Dedifferentiated amniotic fluid mesenchymal stem cell (primary cell): ENCODE measurements around the gene TIMMDC1.

Source experiments
- DNase-seq: peaks from one replicate; pipeline ENCODE4 v3.0.0-alpha.2; 2016; ENCODE audit errors: extremely low spot score

The TIMMDC1 gene

DNA sequence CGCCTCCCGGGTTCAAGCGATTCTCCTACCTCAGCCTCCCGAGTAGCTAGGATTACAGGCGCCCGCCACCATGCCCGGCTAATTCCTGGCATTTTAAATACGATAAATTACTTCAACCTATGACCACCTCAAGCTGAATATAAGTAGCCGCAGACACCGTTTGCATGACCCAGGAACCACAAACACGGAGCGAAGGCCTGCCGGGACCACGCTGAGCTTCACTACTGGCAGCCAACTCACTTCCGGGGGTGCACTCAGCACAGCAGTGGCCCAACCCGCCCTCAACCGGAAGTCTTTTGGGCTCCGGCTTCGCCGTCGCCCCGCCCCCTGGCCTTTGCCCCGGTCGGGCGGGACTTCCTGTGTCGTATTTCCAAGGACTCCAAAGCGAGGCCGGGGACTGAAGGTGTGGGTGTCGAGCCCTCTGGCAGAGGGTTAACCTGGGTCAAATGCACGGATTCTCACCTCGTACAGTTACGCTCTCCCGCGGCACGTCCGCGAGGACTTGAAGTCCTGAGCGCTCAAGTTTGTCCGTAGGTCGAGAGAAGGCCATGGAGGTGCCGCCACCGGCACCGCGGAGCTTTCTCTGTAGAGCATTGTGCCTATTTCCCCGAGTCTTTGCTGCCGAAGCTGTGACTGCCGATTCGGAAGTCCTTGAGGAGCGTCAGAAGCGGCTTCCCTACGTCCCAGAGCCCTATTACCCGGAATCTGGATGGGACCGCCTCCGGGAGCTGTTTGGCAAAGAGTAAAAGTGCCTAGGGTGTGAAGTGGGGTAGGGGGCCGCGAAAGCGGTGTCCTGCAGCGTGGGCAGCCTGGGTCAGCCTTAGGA, at the start of gene TIMMDC1:
Gene TIMMDC1, plus strand, starts transcription at position 362 of the 826 bp plus-strand sequence. Its CDS starts 187 bp downstream, at position 549.
- DNase-seq, result peak; percentile 94

- DNase-seq, result no peak
These were observed 44.5 kb upstream of the TIMMDC1 start for GRCh38 chr3:119453822-119454221.

- DNase-seq, result no peak
These were observed 41.9 kb upstream of the TIMMDC1 start for GRCh38 chr3:119456469-119456868.

GRCh38 chr3:119457246-119457645, 41.1 kb upstream of the TIMMDC1 start:
- no peak for DNase-seq

DNA sequence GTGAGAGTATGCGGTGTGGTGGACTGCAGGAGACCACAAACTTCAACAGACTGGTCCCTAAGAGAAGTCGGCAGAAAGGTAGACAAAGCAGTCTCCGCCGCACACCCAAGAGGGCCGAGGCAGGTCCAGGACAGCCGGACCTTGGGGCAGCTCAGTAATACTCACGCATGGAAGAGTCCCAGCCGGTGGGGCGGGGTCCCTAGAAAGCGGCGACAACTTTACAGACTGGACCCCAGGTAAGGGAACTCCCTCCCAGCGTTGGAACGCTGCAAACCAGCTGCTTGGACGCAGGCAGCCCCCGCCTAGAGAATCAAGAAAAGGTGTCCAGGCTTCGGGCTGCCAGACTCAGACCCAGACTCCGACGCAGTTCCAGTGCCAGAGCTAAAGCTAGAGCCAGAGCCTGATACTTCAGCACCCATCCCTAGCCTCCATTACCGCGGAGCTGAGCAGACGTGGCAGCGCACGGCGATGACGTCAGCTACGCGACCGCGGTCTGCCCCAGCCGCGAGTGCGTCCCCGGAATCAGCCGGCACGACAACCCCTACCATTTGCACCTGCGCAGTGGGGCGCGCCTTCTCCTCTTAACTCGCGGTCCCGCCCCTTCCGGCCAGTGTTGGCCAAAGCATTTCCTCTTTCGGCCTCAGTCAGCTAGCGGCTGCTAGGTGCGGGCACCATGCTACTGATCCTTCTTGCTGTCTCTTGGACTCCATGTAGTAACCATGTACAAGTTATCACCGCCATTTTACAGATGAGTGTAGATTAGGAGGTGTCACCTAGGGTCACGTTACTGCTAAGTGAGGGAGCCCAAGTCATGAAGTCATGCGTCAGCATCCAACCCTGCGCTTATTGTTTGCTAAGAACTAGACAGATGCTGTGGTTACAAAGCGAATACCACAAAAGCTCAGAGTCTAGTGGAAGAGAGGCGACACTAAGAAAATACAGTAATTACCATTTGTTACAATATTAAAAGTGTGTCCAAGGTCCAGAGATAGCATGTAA, 34.9 kb upstream of the TIMMDC1 start, which contains the start of gene TMEM39A:
Gene TMEM39A, minus strand, starts transcription at position 445 of the 999 bp plus-strand sequence. CDS start 1,541 bp downstream, outside the sequence.
- DNase-seq, result peak; percentile 99

DNA sequence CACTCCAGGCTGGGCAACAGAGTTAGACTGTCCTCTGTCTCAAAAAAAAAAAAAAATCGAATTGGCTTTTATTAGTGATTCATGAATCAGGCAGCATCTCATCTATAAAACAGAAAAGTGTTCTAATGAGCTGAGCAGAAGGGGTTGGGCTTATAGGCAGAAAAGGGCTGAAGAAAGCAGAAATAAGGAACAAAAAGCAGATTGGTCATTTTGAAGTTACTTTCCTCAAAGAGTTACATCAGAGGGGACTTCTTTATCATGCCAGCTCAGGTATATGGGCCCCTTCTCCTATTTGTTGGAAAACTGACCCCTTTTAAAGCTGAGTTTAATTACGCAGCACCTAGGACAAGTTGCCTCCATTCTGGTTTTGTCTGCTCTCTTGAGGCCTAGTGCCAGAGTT, 30.3 kb upstream of the TIMMDC1 start:
- DNase-seq, result no peak

DNA sequence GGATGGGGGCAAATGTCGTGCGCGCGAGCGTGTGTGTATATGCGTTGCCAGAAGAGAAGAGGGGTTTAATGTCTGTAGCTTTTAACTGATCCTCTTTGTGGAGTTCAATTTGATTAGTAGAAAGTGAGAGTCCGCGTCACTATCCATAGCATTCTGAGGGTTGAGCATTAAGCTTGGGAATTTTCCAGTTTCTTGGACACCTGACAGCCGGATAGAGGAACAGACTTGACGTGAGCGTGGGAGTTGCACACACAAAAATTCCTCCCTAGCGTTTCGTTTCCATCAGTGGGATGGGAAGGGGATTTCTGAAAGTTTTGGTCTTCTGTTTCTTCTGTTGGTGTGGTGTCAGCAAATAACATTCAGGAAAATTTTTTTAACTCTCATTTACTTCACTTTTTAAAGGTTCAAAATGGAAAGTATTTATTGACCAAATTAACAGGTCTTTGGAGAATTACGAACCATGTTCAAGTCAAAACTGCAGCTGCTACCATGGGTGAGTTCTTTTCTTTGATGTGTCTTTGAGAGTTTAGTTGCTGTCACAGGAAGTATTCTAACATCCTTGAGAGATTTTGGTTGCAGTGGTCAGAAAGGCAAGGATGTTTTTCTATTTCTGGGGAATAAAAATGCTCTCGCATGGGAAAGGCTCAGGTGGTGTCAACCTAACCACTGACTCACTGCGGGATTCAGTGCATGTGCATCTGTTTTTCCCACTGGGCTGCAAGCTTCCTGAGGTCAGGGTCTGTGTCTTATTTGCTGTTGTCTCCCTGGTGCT, 28.7 kb upstream of the TIMMDC1 start:
- DNase-seq, result peak; percentile 20

DNA sequence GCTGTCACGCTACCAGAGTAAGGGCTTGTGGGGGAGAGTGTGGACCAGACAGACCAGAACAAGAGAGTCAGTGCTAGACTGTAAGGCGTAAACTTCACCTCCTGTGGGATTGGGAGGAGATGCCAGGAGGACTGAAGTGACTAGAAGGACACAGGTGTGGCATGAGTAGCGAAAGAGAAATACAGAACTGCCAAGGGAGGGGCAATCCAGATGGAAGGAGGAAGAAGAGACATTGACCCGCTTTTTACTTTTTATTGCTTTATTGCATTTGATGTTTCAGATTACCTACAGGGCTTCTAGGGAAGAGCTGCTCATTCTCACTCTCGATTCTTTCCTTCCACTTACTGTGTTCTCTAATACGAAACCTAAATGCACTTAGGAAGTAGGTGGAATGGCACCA, 27.5 kb upstream of the TIMMDC1 start:
- DNase-seq, result no peak

DNA sequence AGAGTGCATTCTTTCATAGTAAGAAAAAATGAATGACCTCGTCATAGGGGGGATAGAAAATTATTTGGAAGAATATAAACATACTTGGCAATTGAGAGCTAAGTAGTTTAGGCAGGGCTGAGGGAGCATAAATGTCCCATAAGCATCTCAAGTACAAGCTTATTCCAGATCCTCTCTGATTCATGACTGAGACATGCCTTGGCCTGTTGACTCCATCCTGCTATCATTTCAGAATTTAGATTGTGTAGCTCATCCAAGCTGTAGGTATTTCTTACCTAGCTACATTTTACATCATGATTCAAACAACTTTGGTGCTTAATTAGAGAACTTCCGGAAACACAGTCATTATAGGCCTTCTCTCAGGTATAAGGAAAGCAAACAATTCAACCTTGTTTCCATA, 17.3 kb upstream of the TIMMDC1 start:
- DNase-seq, result no peak

DNA sequence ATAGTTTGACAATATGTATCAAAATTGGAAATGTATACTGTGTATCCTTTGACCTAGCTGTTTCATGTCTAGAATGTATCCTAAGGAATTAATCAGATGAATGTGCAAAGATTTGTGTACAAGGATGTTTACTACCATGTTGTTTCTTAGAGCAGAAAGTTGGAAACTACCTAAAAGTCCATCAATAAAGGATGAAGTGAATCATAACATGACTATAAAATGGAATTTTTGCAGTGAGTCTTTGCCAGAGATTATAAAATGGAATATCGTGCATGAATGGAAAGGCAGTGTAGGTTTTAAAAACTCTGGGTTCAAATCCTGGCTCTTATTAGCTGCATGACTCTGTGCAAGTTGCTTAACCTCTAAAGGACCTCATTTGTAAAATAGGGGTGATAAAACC, 15.2 kb upstream of the TIMMDC1 start:
- no peak for DNase-seq

DNA sequence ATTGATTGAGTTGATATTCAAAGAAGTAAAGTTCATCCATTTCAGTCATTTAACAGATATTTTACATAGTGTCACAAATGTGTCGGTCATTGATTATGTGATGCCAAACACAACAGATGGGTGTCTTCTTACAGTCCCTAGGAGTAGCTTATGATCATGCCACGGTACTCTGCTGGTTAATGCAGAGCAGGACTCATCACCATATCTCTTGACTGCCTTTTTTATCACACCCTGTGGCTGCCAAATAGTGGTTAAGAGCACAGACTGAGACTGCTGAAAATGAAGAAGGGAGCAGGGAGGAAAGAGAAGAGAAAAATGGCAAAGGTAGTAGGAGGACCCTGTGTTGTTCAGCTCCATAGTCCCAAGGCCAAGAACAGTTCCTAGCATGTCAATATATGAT, 12.8 kb upstream of the TIMMDC1 start:
- no peak for DNase-seq

DNA sequence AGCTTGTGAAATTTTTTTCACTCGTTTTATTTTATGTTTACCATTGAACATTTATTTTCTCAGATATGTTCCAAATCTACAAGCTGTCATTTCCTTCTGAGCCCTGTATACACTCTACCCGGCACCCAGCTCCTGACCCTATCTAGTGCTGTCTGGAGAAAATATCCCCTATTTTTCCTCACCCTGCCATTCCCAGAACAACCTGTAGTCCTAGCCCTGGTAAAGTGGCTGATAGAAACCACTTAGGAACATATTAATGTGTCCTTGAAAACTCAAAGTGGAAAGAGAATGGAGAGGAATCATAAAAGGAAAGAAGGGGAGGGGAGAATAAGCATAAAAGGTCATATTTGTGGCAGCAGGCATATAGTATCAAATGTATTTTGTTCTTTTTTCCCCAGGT, 8.2 kb upstream of the TIMMDC1 start:
- DNase-seq, result no peak

DNA sequence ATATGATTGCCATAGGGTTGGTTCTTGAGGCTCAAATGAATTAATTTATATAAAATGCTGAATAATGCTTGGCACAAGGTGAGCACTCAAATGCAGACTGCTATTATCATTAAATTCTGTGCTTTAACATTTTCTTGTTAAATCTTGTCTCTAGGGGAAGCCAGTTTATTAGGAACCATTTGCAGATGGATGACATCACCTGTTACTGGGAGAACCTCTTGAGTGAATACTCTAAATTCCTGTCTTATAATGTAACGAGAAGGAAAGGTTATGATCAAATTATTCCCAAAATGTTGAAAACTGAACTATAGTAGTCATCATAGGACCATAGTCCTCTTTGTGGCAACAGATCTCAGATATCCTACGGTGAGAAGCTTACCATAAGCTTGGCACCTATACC, 6.2 kb upstream of the TIMMDC1 start:
- no peak for DNase-seq

DNA sequence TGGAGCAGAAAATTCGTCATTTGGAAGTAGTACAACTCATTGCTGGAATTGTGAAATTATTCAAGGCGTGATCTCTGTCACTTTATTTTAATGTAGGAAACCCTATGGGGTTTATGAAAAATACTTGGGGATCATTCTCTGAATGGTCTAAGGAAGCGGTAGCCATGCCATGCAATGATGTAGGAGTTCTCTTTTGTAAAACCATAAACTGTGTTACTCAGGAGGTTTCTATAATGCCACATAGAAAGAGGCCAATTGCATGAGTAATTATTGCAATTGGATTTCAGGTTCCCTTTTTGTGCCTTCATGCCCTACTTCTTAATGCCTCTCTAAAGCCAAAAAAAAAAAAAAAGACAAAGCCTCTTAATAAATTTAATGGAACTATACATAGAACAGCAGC, 5.5 kb upstream of the TIMMDC1 start:
- no peak for DNase-seq

GRCh38 chr3:119494597-119494996, 3.8 kb upstream of the TIMMDC1 start:
- no peak for DNase-seq

GRCh38 chr3:119497820-119498185, 544 bp upstream of the TIMMDC1 start:
- DNase-seq, result peak; percentile 23

- DNase-seq, result no peak
These were observed 1.9 kb downstream of the TIMMDC1 start for GRCh38 chr3:119500265-119500664.

DNA sequence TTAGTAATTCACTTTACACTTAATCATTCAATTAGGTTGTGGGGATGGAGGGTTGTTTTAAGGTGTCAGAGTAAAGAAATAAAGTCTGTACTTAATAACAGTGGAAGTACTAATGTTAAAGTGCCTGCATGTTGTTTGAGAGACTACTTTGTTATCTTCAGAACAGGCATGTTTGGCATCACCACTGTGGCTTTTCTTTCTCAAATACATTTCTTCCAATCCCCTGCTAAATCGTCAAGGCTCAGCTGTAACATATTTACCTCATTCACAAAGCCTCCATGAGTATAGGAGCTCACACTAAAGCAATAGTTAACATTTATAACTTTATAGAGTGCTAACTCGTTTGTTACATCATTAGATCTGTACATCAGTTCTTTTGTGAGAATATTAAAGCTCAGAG, 2.6 kb downstream of the TIMMDC1 start:
- no peak for DNase-seq

DNA sequence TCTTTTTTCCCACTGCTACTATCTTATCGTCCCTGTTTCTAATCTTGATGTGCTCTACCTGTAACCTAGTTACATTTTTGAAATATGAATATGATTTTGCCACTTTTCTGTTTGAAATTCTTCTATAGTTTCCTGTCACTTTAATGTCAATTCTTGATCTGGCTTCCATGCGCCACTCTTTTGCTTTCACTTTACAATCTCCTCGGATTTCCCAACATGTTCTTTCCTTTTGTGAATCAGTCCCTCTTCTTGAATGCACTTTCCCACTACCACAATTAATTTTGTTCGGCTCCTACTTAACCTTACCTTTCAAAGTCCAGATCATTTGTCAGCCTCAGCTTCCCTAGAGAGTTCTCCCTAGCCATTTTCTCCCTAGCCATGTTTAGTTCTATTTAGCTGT, 8.3 kb downstream of the TIMMDC1 start:
- no peak for DNase-seq

GRCh38 chr3:119507404-119507803, 9.1 kb downstream of the TIMMDC1 start:
- DNase-seq, result no peak

GRCh38 chr3:119508172-119508845, 10.0 kb downstream of the TIMMDC1 start:
- DNase-seq, result no peak
